HUDEP-2 (cell line): ENCODE data around the gene ASB10.
A peak's percentile ranks its signal among the peaks of the same experiment; 100 is the strongest.

ENCODE experiments used
- DNase-seq, 76 experiments: peaks; one replicate each; lab custom pipeline; 2025; ENCODE audit not compliant: unreplicated experiment in 76 of 76; lab: John Stamatoyannopoulos, UW

ASB10 gene

DNA sequence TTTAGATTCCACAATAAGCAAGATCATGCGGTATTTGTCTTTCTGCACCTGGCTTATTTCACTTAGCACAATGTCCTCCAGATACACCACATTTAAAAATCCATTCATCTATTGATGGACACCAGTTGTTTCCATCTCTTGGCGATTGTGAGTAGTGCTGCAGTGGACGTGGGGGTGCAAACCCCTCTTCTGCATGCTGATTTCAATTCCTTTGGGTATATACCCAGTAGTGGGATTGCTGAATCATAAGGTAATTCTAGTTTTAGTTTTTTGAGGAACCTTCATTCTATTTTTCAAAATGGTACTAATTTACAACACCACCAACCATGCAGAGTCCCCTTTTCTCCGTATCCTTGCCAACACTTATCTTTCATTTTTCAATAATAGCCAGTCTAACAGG, 2.0 kb upstream of the ASB10 start:
- no peak for DNase-seq

DNA sequence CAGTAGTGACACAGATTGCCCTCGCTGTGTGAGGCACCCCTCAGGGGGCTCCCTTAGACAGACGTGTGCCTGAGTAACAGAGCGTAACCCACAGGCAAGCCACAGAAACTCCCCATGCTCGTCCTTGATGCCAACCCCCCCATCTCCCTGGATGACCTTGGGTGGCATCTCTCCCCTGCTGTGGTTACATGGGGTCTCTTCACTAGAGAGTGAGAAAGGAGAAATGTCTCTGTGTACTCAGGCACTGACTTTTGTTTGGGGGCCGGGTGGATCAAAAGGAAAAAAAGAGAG, 1.1 kb upstream of the ASB10 start:
- DNase-seq, result no peak

DNA sequence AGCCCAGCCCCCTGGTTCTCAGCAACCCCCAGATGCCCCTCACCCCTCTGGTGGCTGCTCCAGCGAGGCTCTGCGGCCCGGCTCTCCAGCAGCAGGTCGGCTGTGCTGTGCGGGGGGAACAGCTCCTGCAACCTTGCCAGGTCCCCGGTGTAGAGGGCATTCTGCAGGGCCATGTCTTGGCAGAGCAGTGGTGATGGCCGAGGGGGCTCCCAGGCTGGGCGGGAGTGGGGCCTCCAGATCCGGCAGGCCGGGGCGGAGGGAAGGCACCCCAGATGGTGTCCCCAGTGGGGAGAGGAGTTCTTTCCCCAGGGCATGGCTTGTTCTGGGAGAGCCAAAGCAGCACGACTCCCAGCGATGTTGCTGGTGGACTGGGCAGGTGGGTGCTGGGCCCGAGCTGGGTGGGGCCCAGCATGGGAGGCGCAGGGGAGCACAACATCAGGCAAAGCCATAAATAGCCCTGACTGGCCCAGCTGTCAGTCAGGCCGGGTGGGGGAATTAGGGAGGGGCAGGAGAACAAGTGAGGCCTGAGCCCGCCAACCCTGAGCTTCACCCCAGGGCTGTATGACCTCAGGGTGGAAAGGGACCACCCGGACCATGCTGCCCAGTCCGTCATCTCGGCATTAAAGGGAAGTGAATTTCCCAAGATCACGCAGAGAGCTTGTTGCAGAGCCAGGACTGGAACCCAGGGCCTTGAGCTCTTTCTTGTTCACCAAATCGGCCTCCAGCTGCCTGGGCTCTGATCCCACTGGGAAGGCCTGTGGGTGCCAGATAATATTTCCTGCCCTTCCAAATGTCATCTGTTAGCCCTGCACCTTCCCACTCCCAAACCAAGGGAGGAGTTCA, 580 bp upstream of the ASB10 start:
- DNase-seq, result no peak

DNA sequence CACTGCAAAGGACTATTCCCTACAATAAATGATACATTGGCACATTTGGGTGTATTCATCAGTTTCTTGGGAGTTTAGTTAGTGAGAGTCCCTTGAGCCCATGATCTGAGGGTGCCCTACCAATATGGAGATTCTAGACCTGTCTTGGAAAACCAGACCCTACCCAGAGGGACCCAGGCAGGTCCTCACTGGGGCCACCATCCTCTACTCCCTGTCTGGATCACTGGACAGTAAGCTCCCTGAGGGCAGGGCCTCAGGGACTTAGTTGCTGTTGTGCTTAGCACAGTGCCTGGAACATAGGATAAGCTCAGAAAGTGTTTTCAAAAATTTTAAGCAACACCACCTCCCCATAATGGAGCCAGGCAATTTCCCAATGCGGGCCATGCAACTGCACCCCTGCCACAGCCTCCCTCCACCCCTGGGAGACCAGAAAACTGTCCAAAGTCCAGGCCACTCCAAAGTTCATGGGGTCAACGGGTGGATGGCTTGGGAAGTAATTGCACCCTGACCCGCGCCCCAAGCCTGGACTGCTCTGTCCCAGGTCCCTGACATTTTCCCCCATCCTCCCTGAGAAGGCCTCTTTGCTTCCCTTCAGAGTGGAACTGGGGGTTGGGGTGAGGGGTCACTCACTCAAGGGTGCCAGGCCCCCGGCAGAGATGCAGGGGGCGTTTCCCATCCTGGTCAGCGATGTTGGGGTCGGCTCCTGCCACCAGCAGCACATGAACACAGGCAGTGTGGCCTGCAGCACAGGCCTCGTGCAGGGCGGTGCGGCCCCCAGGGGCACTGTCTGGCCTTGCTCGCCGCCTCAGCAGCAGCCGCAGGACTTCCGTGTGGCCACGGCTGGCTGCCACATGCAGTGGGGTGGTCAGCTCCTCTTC, 1.0 kb downstream of the ASB10 start:
- no peak for DNase-seq

DNA sequence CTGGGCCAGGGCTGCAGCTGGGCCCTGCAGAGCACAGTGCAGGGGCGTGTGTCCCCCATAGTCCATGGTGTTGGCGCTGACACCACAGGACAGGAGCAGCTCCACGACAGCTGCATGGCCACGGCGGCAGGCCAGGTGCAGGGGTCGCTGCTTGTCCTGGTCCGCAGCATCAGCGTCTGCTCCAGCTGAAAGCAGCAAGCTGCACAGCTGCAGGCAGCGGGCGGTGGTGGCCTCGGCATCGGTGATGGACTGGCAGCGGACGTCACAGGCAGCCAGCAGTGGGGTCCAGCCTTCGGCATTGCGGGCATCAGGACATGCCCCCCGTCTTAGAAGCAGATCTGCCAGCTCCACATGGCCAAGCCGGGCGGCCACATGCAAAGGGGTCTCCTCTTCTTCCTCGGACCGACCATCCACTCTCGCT, 6.0 kb downstream of the ASB10 start:
- no peak for DNase-seq

DNA sequence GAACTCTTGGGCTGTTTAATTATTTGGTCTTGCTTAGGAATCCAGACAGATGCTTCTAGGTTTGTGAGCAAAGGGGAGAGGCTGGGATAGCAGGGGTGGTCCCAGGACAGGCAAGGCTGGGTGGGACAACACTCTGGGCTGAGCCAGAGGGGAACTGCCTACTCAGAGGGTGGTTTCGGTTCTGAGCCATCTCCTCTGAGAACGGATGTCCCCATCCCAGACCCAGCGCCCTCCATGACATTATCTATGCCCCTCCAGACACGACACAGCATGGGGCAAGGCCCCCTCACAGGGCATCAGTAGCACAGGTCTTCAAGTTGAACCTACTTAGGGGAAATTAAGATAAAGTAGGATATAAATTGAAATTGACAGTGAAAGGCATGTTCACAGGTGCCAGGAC, 7.1 kb downstream of the ASB10 start:
- no peak for DNase-seq

DNA sequence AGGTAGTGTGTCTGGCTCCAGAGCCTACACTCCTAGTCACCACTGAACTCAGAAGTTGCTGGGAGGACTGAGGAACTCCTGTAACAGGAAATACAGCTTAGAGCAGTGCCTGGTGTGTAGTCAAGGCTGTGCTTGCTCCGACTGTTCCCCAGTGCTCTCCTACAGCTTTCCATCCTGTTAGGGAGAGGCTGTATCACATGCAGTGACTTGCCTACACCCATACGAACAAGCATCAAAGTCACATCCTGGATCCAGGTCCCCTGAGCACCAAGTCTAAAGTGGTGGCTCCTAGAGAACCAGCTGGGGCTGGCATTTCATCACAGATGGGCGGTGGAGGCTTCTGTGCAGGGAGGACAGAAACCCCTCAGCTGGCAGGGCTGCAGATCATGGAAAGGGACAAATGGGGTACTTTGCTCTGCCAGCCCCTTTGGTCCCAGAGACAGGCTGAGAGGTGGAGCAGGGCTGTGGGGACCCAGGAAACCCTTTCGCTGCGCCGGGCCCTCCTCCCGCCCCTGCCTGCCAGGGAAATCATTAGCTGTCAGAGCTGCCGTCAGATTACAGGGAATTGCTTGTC, 7.7 kb downstream of the ASB10 start:
- no peak for DNase-seq

DNA sequence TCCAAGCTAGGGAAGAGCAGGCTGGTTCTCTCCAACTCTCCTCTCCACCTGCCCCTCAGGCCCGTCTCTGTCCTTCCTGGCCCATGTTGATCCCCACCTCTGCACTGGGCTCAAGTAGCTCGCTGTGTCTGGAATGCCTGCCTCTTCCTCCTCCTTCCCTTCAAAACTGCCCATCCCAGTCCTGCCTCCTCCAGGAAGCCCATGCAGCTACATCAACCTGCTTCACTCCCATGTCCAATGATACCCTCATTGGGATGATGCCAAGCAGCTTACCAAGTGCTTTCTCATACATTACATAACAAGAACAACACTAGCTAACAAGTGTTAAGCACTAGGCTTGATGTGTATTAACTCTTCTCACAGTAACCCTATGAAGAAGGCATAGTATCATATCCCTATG, 8.2 kb downstream of the ASB10 start:
- DNase-seq, result no peak

DNA sequence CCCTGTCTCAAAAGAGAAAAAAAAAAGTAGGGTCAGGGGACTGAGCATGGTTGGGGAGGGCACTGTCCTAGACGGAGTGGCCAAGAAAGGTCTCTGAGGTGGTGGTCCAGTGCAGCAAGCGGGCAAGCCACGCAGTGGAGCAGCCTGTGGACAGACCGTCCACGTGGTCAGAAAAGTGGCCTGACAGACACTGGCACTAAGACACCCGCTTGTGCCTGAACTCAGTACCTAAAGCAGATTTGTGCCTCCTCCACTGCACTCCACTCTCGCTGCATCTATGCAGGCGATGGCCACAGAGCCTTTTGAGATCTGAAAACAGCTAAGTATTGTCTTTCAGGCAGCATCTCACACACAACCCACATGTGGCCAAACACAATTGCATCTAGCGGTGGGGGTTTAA, 8.8 kb downstream of the ASB10 start:
- DNase-seq, result no peak

DNA sequence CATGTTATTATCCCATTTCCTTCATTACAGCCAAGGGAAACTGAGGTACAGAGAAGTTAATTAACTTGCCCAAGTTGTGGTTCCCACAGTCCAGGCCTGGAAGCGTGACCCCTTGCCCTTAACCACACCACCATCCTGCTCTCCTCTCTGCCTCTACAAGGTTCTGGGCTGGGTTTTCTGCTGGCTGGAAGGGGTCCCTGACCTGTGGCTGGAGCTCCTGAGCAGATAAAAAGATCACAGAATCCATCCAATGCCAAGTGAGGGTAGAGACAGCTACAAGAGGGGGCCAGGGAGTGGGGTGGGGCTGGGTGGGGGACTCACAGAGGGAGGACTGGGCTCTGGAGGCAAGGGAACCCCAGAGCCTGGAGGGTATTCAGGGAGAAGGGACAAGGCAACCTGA, 9.7 kb downstream of the ASB10 start:
- no peak for DNase-seq

DNA sequence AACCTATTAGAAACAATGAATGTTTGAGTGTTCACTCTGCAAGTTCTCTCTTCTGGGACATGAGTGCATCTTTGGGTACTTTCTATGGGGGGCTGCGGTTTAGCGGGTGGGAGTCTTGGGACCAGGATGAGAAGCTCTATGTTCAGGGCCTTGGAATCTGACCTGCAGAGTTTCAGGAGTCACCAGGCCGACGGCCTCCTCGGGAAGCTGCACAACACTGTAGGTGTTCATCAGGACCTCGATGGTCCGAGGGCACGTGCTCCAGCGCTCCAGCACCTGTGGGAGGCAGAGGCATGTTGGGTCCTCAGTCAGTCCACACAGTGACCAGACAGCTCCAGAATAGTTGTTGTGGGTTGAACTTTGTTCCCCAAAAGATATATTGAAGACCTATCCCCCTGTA, 10.6 kb downstream of the ASB10 start:
- DNase-seq, result no peak

DNA sequence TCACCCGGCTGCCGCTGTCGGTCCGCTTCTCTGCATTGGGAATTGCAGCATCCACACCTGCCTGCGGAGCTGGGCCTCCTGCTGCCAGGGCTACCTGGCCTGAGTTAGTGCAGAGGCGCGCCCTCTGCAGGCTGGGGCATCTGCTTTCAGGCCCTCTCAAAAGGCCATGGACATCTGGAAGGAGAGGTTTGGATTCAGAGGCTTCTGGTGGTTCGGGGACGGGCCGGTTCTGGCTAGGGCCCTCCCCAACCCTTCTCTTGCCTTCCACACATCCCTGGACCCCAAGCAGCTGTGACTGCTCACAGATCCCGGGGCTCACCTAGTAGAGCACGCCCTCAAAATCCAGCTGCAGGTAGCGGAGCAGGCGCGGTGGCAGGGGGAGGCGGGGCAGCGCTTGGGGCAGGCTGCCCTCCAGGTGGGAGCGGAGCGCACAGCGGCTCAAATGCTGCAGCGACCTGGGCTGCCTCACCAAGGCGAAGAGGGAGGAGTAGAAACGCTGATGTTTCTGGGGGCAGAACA, 11.2 kb downstream of the ASB10 start:
- no peak for DNase-seq

DNA sequence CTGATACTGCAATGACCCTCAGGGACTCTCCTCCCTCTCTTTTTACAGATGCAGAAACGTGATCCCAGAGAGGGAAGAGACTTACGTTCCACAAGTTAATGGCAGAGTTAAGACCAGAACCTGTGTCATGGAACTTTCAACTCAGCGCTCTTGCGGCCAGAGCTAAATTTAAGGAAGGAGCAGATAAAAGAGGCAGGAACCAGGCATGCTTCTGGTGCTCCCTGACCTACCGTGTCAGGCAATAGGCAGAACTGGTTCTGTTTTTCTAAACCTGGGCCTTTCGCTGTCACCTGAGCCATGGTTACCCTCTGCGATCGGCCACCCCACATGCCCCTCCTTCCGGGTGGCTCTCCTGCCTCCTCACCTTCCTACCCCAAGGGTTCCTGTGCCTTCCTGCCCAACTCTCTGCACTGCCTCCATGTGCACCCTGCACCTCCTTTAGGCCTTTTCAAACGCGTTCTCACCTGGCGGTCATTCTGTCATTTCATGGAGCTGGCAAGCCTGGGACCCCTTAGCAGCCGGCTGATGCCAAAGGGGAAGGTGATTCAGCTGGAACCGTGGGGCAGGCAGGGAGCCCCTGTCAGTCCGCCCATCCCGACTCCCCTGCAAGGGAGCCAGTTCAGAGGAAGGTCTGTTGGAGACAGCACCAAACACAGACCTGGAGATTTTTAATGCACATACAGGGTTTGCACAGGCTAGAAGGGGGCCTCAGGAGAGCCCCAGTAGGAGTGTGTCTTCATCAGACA, 11.8 kb downstream of the ASB10 start:
- DNase-seq, result no peak

DNA sequence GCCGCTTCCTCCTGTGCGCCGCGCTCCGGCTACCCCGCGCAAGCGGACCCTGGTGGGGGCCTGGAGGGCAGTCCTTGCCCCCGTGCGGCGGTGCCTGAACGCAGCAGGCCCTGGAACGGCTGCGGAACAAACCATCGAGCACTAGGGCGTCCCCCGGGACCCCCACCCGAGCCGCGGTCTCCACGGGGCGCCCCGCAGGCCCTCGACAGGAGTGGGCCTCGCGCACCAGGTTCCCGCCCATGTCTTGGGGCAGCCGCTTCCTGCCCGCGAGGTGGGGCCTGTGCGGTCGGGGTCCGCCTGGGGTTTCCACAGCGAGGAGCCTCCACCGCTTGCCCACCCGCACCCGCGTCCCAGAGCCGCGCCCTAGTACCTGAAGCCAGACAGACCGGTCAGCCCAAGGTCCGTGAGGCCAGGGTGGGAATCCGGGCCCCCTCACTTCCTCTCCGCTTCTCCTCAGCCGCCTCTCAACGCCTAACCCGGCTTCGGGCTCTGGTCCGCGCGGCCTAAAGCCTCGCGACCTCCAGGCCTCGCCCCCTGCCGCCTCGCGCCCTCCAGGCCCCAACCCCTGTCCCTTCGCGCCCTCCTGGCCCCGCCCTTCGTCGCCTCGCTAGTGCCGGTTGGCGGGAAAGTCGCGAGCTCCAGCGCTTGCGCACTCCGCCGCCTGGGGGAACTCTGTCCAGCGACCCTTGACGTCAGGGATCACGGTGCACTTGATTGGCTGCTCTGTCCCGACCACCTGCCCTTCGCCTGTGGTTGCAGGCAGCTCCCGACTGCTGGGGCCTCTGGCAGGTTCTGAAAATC, 12.6 kb downstream of the ASB10 start:
- DNase-seq, result peak in 61 of 76 experiments; percentile 12 to 86 (median 74)

DNA sequence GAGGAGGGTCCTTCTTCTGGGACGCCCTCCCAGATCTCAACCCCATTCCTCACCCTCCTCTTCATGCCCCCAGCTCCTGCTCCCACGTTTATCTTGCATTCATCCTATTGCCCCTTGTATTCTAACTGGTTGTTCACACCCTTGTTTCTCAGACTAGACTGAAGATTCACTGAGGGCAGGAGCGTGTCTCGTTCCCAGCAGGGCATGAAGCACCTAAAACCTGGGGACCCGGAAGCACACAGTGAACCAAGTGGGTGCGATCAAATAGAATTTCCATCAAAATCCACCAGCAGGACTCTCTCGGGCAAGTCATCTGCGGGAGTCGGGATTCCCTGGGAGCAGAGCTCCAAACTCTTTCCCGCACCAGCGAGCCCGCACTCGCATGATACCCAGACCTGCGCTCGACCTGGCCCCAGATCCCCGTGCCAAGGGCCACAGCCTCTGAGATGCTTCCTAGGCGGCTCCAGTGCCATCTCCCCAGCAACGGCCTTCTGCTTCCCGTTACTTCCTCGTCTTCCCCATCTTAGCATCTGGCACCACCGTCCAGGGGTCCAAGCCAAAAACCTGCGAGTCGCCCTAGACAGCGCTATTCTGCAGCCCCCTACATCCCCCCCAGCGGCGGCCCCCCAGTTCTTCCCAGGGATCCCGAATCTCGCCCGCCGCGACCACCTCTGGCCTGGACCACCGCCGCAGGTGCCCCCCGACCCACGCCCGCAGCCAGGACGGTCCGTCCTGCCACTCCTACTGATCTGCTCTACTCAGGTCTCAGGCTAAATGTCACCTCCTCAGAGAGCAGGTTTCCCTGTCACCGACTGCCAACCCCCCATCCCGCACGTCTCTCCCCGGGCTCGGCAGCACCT, 13.4 kb downstream of the ASB10 start:
- no peak for DNase-seq

DNA sequence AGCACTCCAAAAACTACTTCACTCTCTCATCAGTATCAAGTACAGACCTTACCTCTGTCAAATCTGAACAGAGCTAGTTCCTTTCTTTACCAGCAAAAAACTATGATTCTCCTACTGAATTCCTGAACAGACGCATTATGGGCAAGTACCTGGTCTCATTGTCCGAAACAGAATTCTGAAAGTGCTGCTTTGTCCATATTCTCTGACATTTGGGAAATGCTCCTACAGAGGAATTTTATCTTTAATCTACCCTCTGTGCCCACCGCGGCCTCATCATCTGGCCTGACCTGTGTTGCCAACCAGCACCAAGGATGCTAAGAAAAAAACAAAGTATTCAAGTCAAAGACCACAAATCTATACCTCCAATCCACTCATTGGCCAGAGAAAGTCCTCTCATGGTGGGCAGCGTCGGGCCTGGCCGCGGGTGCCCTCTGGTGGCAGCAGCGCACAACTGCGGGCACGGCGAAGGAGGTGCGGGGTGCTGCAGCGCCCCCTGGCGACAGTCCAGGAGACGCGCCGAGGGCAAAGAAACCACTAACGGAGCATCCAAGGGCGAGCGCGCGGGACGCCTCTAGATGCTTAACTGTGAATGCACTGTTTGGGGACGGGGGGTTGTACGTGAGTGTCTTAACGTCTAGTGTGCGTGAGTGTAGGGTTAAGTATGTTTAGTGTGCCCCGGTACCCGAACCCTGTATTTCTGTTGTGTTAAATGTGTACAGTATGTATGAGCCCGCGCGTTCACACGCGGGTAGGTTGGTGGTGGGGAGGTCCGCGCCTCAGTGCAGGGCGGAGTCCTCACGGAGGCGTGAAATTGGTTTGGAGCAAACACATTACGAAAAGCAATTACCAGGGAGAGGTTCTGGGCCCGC, 14.5 kb downstream of the ASB10 start:
- peak in 68 of 76 experiments; percentile 20 to 78 (median 56) for DNase-seq

DNA sequence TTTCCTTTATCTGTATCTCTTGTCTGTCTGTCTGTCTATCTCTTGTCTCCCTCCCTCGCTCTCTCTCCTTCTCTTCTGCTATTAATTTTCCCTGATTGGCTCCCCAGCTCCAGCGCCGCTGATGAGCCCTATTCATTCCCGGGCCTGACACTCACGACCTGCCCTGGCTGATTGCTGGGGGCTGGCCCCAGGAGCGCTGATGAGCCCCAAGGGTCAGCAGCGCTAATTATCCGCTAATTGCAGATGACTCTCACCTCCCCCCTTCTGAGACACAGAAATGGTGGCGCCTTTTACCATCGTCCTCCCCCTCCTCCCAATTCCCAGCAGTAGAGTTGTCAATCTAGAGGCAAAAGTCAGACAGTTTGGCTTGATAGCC, 18.3 kb downstream of the ASB10 start:
- no peak for DNase-seq
